K562 (cell line): ENCODE measurements around the gene RNPEP. TPM values are rescaled to one million over a fixed set of nuclear protein-coding genes. Genes with fewer than 3 reads are reported as not detected.

Source experiments
- ARNT ChIP-seq, 2 experiments: fragments of 450-650 bp; IDR thresholded peaks; 2 replicates each; pipeline ENCODE4 v1.6.1; 2016; ENCODE audit warnings: mild to moderate bottlenecking in 1 of 2
- BMI1 ChIP-seq: fragments of 150-350 bp; IDR thresholded peaks from 2 replicates; pipeline ENCODE4 v1.6.1; 2014; ENCODE audit warnings: low read length
- CREB5 ChIP-seq: fragments of 250-450 bp; sonication (Bioruptor Pico); IDR thresholded peaks from 2 replicates; pipeline ENCODE4 v1.5.0; 2020; ENCODE audit warnings: mild to moderate bottlenecking
- HSF4 ChIP-seq: fragments of 250-450 bp; sonication (Bioruptor Pico); IDR thresholded peaks from 2 replicates; pipeline ENCODE4 v2.1.2; 2022; ENCODE audit warnings: mild to moderate bottlenecking, moderate library complexity, borderline replicate concordance
- MYNN ChIP-seq, 2 experiments: sonication (generic); formaldehyde crosslinking in 1 of 2; IDR thresholded peaks; 2 replicates each; pipeline versions ENCODE4 v1.5.0 to v1.6.1; 2016 to 2020; ENCODE audit warnings: antibody characterized with exemption in 1 of 2, missing genetic modification reagents in 1 of 2
- POLR2AphosphoS5 ChIP-seq: IDR thresholded peaks from 2 replicates; pipeline ENCODE4 v1.6.1; 2011; ENCODE audit warnings: mild to moderate bottlenecking, low read depth, low read length, moderate library complexity; ENCODE audit not compliant: control insufficient read depth, insufficient read depth
- PRDM10 ChIP-seq: fragments of 450-650 bp; IDR thresholded peaks from 2 replicates; pipeline ENCODE4 v1.6.1; 2018; ENCODE audit not compliant: partially characterized antibody
- SLC30A9 ChIP-seq: fragments of 250-450 bp; sonication (Bioruptor Pico); IDR thresholded peaks from 2 replicates; pipeline ENCODE4 v1.8.0; 2022; ENCODE audit warnings: mild to moderate bottlenecking, moderate library complexity
- TEAD2 ChIP-seq: fragments of 450-650 bp; IDR thresholded peaks from 2 replicates; pipeline ENCODE4 v1.6.1; 2016; ENCODE audit warnings: missing genetic modification characterization, control low read depth, missing compliant biosample characterization
- ZKSCAN8 ChIP-seq: fragments of 200-800 bp; sonication (Bioruptor generic); IDR thresholded peaks from 2 replicates; pipeline ENCODE4 v1.6.1; 2016; ENCODE audit warnings: missing genetic modification characterization, missing compliant biosample characterization
- ZNF175 ChIP-seq: fragments of 200-800 bp; sonication (Bioruptor generic); IDR thresholded peaks from 2 replicates; pipeline ENCODE4 v1.6.1; 2016; ENCODE audit warnings: low read depth, mild to moderate bottlenecking, missing genetic modification characterization, missing compliant biosample characterization
- ZNF518B ChIP-seq: fragments of 250-450 bp; sonication (Bioruptor Pico); IDR thresholded peaks from 2 replicates; pipeline ENCODE4 v1.5.0; 2021; ENCODE audit warnings: mild to moderate bottlenecking, moderate library complexity
- polyA plus RNA-seq, 8 experiments: library from polyadenylated mRNA; depleted of rRNA in 4 of 8; stranded (reverse) in 5 of 8; unstranded in 3 of 8; fragments of >200 nt; fragmentation: Nextera tagmentation in 2 of 8; fragmentation: Illumina TruSeq in 1 of 8; extraction: Ambion mirVana in 2 of 8; extraction: Trizol in 1 of 8; gene quantifications; 2 replicates each; pipeline versions ENCODE4 v1.2.1 to v1.2.3, GENCODE V29; 2011 to 2014; ENCODE audit warnings: inconsistent platforms in 1 of 8, missing spikeins in 1 of 8
- total RNA-seq, 7 experiments: library from RNA; depleted of rRNA in 6 of 7; stranded (reverse); fragments of >200 nt in 6 of 7; fragmentation: Illumina TruSeq in 2 of 7; extraction: Trizol in 2 of 7; gene quantifications; 2 replicates each; pipeline versions ENCODE4 v1.2.1 to v1.2.3, GENCODE V29; 2011 to 2021; ENCODE audit warnings: low replicate concordance in 1 of 7
- TF ChIP-seq, protein P1 (sequence below): sonication (generic); formaldehyde crosslinking; IDR thresholded peaks from 2 replicates; pipeline ENCODE4 v1.8.1; 2022; ENCODE audit warnings: missing genetic modification reagents
- TF ChIP-seq, protein P2 (sequence below), 2 experiments: IDR thresholded peaks; 2 replicates each; pipeline ENCODE4 v1.6.1; 2012; ENCODE audit warnings: improper control_type of control experiment in 2 of 2, low read depth in 2 of 2, low read length in 2 of 2, borderline replicate concordance in 1 of 2

The RNPEP gene
- total and polyA plus RNA-seq, 9 of the 15 experiments (the other 6 are each of a cell fraction or from before 2014, with no cell fraction given) = 27.5 to 131 (median 63.4) TPM

DNA sequence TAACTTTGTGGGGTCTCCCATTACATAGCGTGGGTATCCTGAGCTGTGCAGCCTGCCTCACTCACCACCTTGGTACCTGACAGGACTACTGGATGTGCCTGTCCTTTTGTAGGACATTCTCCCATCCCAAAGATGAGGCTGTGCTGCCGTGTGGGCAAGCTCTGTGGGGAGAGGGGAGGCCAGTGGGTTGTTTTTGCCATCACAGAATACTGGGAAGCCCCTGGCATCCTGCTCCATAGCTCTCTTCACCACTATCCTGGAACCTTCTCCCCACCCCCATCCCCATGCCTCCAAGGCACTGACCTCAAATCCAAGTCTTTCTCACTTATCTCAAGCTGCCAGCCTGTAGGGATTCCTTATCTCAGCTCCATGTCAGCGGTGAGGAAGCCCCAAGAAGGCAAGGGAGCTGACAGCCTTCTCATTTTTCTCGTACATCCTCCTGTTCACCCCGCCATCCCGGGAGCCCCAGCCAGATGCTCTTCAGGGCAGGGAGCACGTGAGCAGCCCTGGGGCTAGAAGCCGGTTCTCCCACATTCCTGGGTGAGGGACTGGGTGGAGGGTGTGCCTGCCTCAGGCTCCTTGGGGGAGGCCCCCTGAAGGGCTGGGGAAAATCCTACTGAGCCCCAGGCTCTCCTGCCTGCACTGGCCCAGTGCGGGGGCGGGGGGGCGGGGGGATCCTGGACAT, 25.5 kb downstream of the RNPEP start (continued):
- TF ChIP-seq, protein P1, sequence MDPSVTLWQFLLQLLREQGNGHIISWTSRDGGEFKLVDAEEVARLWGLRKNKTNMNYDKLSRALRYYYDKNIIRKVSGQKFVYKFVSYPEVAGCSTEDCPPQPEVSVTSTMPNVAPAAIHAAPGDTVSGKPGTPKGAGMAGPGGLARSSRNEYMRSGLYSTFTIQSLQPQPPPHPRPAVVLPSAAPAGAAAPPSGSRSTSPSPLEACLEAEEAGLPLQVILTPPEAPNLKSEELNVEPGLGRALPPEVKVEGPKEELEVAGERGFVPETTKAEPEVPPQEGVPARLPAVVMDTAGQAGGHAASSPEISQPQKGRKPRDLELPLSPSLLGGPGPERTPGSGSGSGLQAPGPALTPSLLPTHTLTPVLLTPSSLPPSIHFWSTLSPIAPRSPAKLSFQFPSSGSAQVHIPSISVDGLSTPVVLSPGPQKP = no peak
- TF ChIP-seq, protein P2, sequence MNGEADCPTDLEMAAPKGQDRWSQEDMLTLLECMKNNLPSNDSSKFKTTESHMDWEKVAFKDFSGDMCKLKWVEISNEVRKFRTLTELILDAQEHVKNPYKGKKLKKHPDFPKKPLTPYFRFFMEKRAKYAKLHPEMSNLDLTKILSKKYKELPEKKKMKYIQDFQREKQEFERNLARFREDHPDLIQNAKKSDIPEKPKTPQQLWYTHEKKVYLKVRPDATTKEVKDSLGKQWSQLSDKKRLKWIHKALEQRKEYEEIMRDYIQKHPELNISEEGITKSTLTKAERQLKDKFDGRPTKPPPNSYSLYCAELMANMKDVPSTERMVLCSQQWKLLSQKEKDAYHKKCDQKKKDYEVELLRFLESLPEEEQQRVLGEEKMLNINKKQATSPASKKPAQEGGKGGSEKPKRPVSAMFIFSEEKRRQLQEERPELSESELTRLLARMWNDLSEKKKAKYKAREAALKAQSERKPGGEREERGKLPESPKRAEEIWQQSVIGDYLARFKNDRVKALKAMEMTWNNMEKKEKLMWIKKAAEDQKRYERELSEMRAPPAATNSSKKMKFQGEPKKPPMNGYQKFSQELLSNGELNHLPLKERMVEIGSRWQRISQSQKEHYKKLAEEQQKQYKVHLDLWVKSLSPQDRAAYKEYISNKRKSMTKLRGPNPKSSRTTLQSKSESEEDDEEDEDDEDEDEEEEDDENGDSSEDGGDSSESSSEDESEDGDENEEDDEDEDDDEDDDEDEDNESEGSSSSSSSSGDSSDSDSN (IDR thresholded peaks at IDR 0.05; ENCODE audit: borderline replicate concordance in 1 of 2, low read depth in 2 of 2, low read length in 2 of 2) = peak; percentile 37 to 76; a peak in 1 of 4 replicates
- TF ChIP-seq ZNF175 (CRISPR knock-in tag) (peak; percentile 65), POLR2AphosphoS5 (peak; percentile 52; the same call in 1 of the 2 replicates), ZNF518B (CRISPR knock-in tag) (no peak), TEAD2 (tag) (no peak), PRDM10 (no peak), BMI1 (no peak), ZKSCAN8 (CRISPR knock-in tag) (no peak), HSF4 (no peak), MYNN (IDR thresholded peaks at IDR 0.05) (peak; percentile 54; the same call in 1 of the 2 replicates), MYNN (CRISPR knock-in tag; IDR thresholded peaks at IDR 0.05) (no peak), SLC30A9 (CRISPR knock-in tag) (no peak), CREB5 (CRISPR knock-in tag) (no peak), ARNT (IDR thresholded peaks at IDR 0.05) (peak in 1 of 2 experiments; percentile 34; a peak in 1 of 4 replicates)
